BLaER1 (cell line): ENCODE data around the gene MCAM.
A peak's percentile ranks its signal among the peaks of the same experiment; 100 is the strongest.

Experiments
- H3K27ac ChIP-seq: shearing (Covaris generic); formaldehyde crosslinking; 2 replicates; pipeline ENCODE4 v1.8.1; 2022
- H3K27me3 ChIP-seq: shearing (Covaris generic); formaldehyde crosslinking; 2 replicates; pipeline ENCODE4 v1.8.1; 2022
- H3K36me3 ChIP-seq: shearing (Covaris generic); formaldehyde crosslinking; 2 replicates; pipeline ENCODE4 v1.8.1; 2022
- H3K4me1 ChIP-seq: shearing (Covaris generic); formaldehyde crosslinking; 2 replicates; pipeline ENCODE4 v1.8.1; 2022
- H3K4me2 ChIP-seq: shearing (Covaris generic); formaldehyde crosslinking; 2 replicates; pipeline ENCODE4 v1.8.1; 2022
- H3K4me3 ChIP-seq: shearing (Covaris generic); formaldehyde crosslinking; 2 replicates; pipeline ENCODE4 v1.8.1; 2022
- H3K9ac ChIP-seq: shearing (Covaris generic); formaldehyde crosslinking; 2 replicates; pipeline ENCODE4 v1.8.1; 2022
- H3K9me3 ChIP-seq: shearing (Covaris generic); formaldehyde crosslinking; 2 replicates; pipeline ENCODE4 v1.8.1; 2022
- H4K20me1 ChIP-seq: shearing (Covaris generic); formaldehyde crosslinking; 2 replicates; pipeline ENCODE4 v1.8.1; 2022
- Cebpa-rat ChIP-seq: shearing (Covaris generic); IDR thresholded peaks from 2 replicates; pipeline ENCODE4 v1.8.1; 2022

The MCAM gene

GRCh38 chr11:119316729-119317591, at the start of gene MCAM:
Gene MCAM (minus strand): TSS chr11:119317130. CDS start chr11:119317101, 29 bp downstream.
- Histone ChIP-seq H3K4me2 (peak within 1 kb of the TSS; percentile 99), H4K20me1 (peaks cover 45% of the 10 kb centered on the region), H3K4me1 (peaks cover 69% of the 10 kb centered on the region), H3K27ac (peak within 1 kb of the TSS; percentile 89), H3K9me3 (no peaks in the 10 kb centered on the region), H3K9ac (peak within 1 kb of the TSS; percentile 89), H3K4me3 (peak within 1 kb of the TSS; percentile 80), H3K36me3 (peaks cover 31% of the 10 kb centered on the region), H3K27me3 (no peaks in the 10 kb centered on the region)
- TF ChIP-seq Cebpa-rat, result no peak

- Histone ChIP-seq H3K36me3 (no peaks in the 10 kb centered on the region), H3K4me2 (peak overlapping the region; percentile 83), H3K4me3 (no peak overlapping the region), H4K20me1 (0 out of 2 replicates have a peak, but pooled peaks cover 8% of the 10 kb centered on the region), H3K4me1 (peaks cover 88% of the 10 kb centered on the region), H3K9me3 (no peaks in the 10 kb centered on the region), H3K9ac (no peak overlapping the region), H3K27ac (no peak overlapping the region), H3K27me3 (peaks cover 22% of the 10 kb centered on the region)
- TF ChIP-seq Cebpa-rat, result no peak
Measured at GRCh38 chr11:119365071-119365591, 48.2 kb upstream of the MCAM start.

- 0 out of 2 replicates have a peak overlapping the region, but pooled peaks have one; percentile 35 for H3K27ac ChIP-seq
- H3K4me2 ChIP-seq, result peak overlapping the region; percentile 83
Measured at GRCh38 chr11:119363851-119364590, 47.1 kb upstream of the MCAM start.

GRCh38 chr11:119363081-119363850, 46.3 kb upstream of the MCAM start:
- Histone ChIP-seq H3K4me3 (peak overlapping the region; percentile 64), H3K4me2 (peak overlapping the region; percentile 83), H3K27me3 (peaks cover 22% of the 10 kb centered on the region), H3K27ac (no peak overlapping the region), H4K20me1 (0 out of 2 replicates have a peak, but pooled peaks cover 8% of the 10 kb centered on the region), H3K9me3 (no peaks in the 10 kb centered on the region), H3K9ac (no peak overlapping the region; the same call in 1 of the 2 replicates), H3K4me1 (peaks cover 84% of the 10 kb centered on the region), H3K36me3 (peaks cover 8% of the 10 kb centered on the region)
- no peak for TF ChIP-seq Cebpa-rat

More at GRCh38 chr11:119363851-119364590, 47.1 kb upstream of the MCAM start:
- no peaks in the 10 kb centered on the region for H3K9me3 ChIP-seq
- peak overlapping the region; percentile 64 for H3K4me3 ChIP-seq
- H3K36me3 ChIP-seq, result peaks cover under 1% of the 10 kb centered on the region; the same call in 1 of the 2 replicates
- H3K4me1 ChIP-seq, result peaks cover 89% of the 10 kb centered on the region
- H3K9ac ChIP-seq, result no peak overlapping the region; the same call in 1 of the 2 replicates
- no peak for TF ChIP-seq Cebpa-rat
- H4K20me1 ChIP-seq, result 0 out of 2 replicates have a peak, but pooled peaks cover 8% of the 10 kb centered on the region
- peaks cover 22% of the 10 kb centered on the region for H3K27me3 ChIP-seq

- TF ChIP-seq Cebpa-rat, result no peak
- peaks cover 84% of the 10 kb centered on the region for H3K4me1 ChIP-seq
- no peak overlapping the region for H3K27ac ChIP-seq
- H3K9me3 ChIP-seq, result no peaks in the 10 kb centered on the region
- H3K4me2 ChIP-seq, result peak overlapping the region; percentile 83
- peaks cover 22% of the 10 kb centered on the region for H3K27me3 ChIP-seq
- H4K20me1 ChIP-seq, result 0 out of 2 replicates have a peak, but pooled peaks cover 8% of the 10 kb centered on the region
- H3K36me3 ChIP-seq, result peaks cover 14% of the 10 kb centered on the region
- peak overlapping the region; percentile 64 for H3K4me3 ChIP-seq
- H3K9ac ChIP-seq, result no peak overlapping the region
Measured at GRCh38 chr11:119362741-119363080, 45.8 kb upstream of the MCAM start.

GRCh38 chr11:119361941-119362725, 45.2 kb upstream of the MCAM start:
- no peak overlapping the region for H3K27ac ChIP-seq
- H3K4me2 ChIP-seq, result peak overlapping the region; percentile 83
- 0 out of 2 replicates have a peak, but pooled peaks cover 8% of the 10 kb centered on the region for H4K20me1 ChIP-seq
- H3K9ac ChIP-seq, result peak overlapping the region; percentile 24; the same call in 1 of the 2 replicates
- no peak for TF ChIP-seq Cebpa-rat
- H3K27me3 ChIP-seq, result peaks cover 22% of the 10 kb centered on the region
- H3K36me3 ChIP-seq, result peaks cover 17% of the 10 kb centered on the region
- no peaks in the 10 kb centered on the region for H3K9me3 ChIP-seq
- H3K4me3 ChIP-seq, result no peak overlapping the region
- H3K4me1 ChIP-seq, result peaks cover 80% of the 10 kb centered on the region

GRCh38 chr11:119361056-119361787, 44.3 kb upstream of the MCAM start:
- 0 out of 2 replicates have a peak overlapping the region, but pooled peaks have one; percentile 36 for H3K4me3 ChIP-seq
- H3K4me2 ChIP-seq, result peak overlapping the region; percentile 83

More at GRCh38 chr11:119361056-119361787, 44.3 kb upstream of the MCAM start:
- Histone ChIP-seq H3K27me3 (peaks cover 22% of the 10 kb centered on the region), H3K27ac (no peak overlapping the region), H3K36me3 (peaks cover 17% of the 10 kb centered on the region), H4K20me1 (0 out of 2 replicates have a peak, but pooled peaks cover 8% of the 10 kb centered on the region), H3K4me1 (peaks cover 76% of the 10 kb centered on the region), H3K9me3 (no peaks in the 10 kb centered on the region), H3K9ac (peak overlapping the region; percentile 63; the same call in 1 of the 2 replicates)
- no peak for TF ChIP-seq Cebpa-rat
